ENCODE measurements around the gene PHTF2.

- TF ChIP-seq, protein P1, sequence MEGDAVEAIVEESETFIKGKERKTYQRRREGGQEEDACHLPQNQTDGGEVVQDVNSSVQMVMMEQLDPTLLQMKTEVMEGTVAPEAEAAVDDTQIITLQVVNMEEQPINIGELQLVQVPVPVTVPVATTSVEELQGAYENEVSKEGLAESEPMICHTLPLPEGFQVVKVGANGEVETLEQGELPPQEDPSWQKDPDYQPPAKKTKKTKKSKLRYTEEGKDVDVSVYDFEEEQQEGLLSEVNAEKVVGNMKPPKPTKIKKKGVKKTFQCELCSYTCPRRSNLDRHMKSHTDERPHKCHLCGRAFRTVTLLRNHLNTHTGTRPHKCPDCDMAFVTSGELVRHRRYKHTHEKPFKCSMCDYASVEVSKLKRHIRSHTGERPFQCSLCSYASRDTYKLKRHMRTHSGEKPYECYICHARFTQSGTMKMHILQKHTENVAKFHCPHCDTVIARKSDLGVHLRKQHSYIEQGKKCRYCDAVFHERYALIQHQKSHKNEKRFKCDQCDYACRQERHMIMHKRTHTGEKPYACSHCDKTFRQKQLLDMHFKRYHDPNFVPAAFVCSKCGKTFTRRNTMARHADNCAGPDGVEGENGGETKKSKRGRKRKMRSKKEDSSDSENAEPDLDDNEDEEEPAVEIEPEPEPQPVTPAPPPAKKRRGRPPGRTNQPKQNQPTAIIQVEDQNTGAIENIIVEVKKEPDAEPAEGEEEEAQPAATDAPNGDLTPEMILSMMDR (optimal IDR thresholded peaks at IDR 0.05 in 1 of 3, IDR thresholded peaks at IDR 0.05 in 1 of 3, conservative IDR thresholded peaks at IDR 0.05 in 1 of 3; ENCODE audit: extremely low read depth in 1 of 3, insufficient read depth in 2 of 3, low read length in 3 of 3): no peak
- TF ChIP-seq EZH2 (IDR thresholded peaks at IDR 0.05; ENCODE audit: low read length): no peak
Measured at GRCh38 chr7:77788327-77788902, 10.2 kb upstream of the PHTF2 start.
